ENCODE data around the gene PPIE.
"Not testable (repeated sequence)": the region's sequence is repeated elsewhere in the genome, so short reads cannot be mapped to it uniquely, and the experiment has no call there.

DNA sequence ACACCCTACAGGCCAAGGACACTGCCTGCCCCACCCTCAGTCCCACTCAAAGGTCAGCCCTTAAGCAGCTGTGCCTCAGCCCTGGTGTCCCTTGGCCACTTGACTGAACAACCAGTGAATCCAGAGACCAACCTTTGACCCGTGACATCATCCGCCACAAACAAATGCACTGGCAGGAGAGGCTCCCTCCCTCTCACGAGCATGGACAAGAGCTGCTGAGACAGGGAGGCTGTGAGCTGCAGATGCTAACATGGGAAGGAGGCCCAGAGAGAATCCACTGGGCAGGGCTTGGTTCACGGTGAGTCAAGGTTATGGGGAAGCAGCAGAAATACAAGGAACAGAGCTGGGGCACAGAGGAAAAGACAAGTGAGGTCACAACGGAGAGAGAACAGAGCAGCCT lies 27.8 kb downstream of the PPIE start:
- TF ChIP-seq, protein P1, sequence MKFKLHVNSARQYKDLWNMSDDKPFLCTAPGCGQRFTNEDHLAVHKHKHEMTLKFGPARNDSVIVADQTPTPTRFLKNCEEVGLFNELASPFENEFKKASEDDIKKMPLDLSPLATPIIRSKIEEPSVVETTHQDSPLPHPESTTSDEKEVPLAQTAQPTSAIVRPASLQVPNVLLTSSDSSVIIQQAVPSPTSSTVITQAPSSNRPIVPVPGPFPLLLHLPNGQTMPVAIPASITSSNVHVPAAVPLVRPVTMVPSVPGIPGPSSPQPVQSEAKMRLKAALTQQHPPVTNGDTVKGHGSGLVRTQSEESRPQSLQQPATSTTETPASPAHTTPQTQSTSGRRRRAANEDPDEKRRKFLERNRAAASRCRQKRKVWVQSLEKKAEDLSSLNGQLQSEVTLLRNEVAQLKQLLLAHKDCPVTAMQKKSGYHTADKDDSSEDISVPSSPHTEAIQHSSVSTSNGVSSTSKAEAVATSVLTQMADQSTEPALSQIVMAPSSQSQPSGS (CRISPR knock-in tag; IDR thresholded peaks at IDR 0.05; ENCODE audit: borderline replicate concordance, low read depth) = not testable (repeated sequence)
- TF ChIP-seq, protein P2, sequence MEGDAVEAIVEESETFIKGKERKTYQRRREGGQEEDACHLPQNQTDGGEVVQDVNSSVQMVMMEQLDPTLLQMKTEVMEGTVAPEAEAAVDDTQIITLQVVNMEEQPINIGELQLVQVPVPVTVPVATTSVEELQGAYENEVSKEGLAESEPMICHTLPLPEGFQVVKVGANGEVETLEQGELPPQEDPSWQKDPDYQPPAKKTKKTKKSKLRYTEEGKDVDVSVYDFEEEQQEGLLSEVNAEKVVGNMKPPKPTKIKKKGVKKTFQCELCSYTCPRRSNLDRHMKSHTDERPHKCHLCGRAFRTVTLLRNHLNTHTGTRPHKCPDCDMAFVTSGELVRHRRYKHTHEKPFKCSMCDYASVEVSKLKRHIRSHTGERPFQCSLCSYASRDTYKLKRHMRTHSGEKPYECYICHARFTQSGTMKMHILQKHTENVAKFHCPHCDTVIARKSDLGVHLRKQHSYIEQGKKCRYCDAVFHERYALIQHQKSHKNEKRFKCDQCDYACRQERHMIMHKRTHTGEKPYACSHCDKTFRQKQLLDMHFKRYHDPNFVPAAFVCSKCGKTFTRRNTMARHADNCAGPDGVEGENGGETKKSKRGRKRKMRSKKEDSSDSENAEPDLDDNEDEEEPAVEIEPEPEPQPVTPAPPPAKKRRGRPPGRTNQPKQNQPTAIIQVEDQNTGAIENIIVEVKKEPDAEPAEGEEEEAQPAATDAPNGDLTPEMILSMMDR (IDR thresholded peaks at IDR 0.05) = not testable (repeated sequence)
- TF ChIP-seq, protein P3, sequence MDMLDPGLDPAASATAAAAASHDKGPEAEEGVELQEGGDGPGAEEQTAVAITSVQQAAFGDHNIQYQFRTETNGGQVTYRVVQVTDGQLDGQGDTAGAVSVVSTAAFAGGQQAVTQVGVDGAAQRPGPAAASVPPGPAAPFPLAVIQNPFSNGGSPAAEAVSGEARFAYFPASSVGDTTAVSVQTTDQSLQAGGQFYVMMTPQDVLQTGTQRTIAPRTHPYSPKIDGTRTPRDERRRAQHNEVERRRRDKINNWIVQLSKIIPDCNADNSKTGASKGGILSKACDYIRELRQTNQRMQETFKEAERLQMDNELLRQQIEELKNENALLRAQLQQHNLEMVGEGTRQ (CRISPR knock-in tag; IDR thresholded peaks at IDR 0.05) = not testable (repeated sequence)
- not testable (repeated sequence) for TF ChIP-seq ZNF219 (CRISPR knock-in tag; IDR thresholded peaks at IDR 0.05; ENCODE audit: borderline replicate concordance); ZNF317 (CRISPR knock-in tag; IDR thresholded peaks at IDR 0.05; ENCODE audit: borderline replicate concordance, low read depth)
